PC-3 (cell line): Measurements from ENCODE around the gene CLDN1. TPM values are rescaled to one million over a fixed set of nuclear protein-coding genes. Genes with fewer than 3 reads are reported as not detected.

Experiments
- ATAC-seq: fragments of 200-7000 bp; cut with Tn5 transposase; 2 replicates; pipeline ENCODE4 v1.9.1; 2020; ENCODE audit warnings: mild to moderate bottlenecking, moderate library complexity
- BruUV-seq: library from RNA; stranded (reverse); fragments of 400-500 nt; replicated peaks from 2 replicates; lab custom pipeline; 2021; lab: Mats Ljungman, UMichigan
- CTCF ChIA-PET: fragments of 300-600 bp; sonication (Branson Sonifier 250); formaldehyde crosslinking; loops from one replicate; lab custom pipeline; 2022; ENCODE audit warnings: antibody characterized with exemption; lab: Charles Lee
- POLR2A ChIA-PET: fragments of 300-600 bp; sonication (Branson Sonifier 250); formaldehyde crosslinking; loops from one replicate; lab custom pipeline; 2022; ENCODE audit warnings: antibody characterized with exemption; ENCODE audit not compliant: unreplicated experiment; lab: Charles Lee
- DNase-seq: peaks from one replicate; pipeline ENCODE4 v3.0.0-alpha.2; 2015
- H2AFZ ChIP-seq: fragments of 300-600 bp; sonication (generic); 2 replicates; pipeline ENCODE4 v1.6.0; 2016; ENCODE audit warnings: antibody characterized with exemption, low read length
- H3F3A ChIP-seq: fragments of 300-600 bp; sonication (generic); one replicate; pipeline ENCODE4 v1.6.0; 2017; ENCODE audit warnings: antibody characterized with exemption, low read length, control low read depth, mild to moderate bottlenecking; ENCODE audit not compliant: unreplicated experiment
- H3K27ac ChIP-seq: fragments of 300-600 bp; sonication (generic); 2 replicates; pipeline ENCODE4 v1.5.1; 2016; ENCODE audit warnings: mild to moderate bottlenecking, low read length
- H3K27me3 ChIP-seq: fragments of 300-600 bp; sonication (generic); 2 replicates; pipeline ENCODE4 v1.6.1; 2016; ENCODE audit warnings: low read length, mixed read lengths
- H3K36me3 ChIP-seq: fragments of 300-600 bp; sonication (generic); 2 replicates; pipeline ENCODE4 v1.6.1; 2016; ENCODE audit warnings: low read depth, mixed run types, low read length, mixed read lengths
- H3K4me1 ChIP-seq: fragments of 300-600 bp; sonication (generic); 2 replicates; pipeline ENCODE4 v1.5.1; 2016; ENCODE audit warnings: low read length; ENCODE audit not compliant: insufficient read depth
- H3K4me2 ChIP-seq: fragments of 300-600 bp; sonication (generic); 2 replicates; pipeline ENCODE4 v1.6.0; 2016; ENCODE audit warnings: low read length
- H3K4me3 ChIP-seq: fragments of 300-600 bp; sonication (generic); 2 replicates; pipeline ENCODE4 v1.5.1; 2016; ENCODE audit warnings: mild to moderate bottlenecking, low read length, mixed read lengths
- H3K79me2 ChIP-seq: fragments of 300-600 bp; sonication (generic); 2 replicates; pipeline ENCODE4 v1.6.1; 2017; ENCODE audit warnings: low read length, mixed read lengths
- H3K9ac ChIP-seq: fragments of 300-600 bp; sonication (generic); 2 replicates; pipeline ENCODE4 v1.6.0; 2016; ENCODE audit warnings: mild to moderate bottlenecking, low read length
- H3K9me2 ChIP-seq: fragments of 300-600 bp; sonication (generic); replicated peaks from 2 replicates; pipeline ENCODE4 v1.6.1; 2016; ENCODE audit warnings: mixed run types, low read length, mixed read lengths
- H3K9me3 ChIP-seq: fragments of 300-600 bp; sonication (generic); 2 replicates; pipeline ENCODE4 v1.6.1; 2016; ENCODE audit warnings: low read length, mixed read lengths
- H4K20me1 ChIP-seq: fragments of 300-600 bp; sonication (generic); 2 replicates; pipeline ENCODE4 v1.6.1; 2016; ENCODE audit warnings: low read length, mixed read lengths
- EZH2 ChIP-seq: fragments of 300-600 bp; sonication (generic); IDR thresholded peaks from one replicate; pipeline ENCODE4 v1.6.1; 2017; ENCODE audit warnings: antibody characterized with exemption, mild to moderate bottlenecking, low read length; ENCODE audit not compliant: unreplicated experiment
- EZH2phosphoT487 ChIP-seq: fragments of 300-600 bp; sonication (generic); IDR thresholded peaks from 2 replicates; pipeline ENCODE4 v1.6.1; 2018; ENCODE audit warnings: mild to moderate bottlenecking, antibody characterized with exemption, low read length, borderline replicate concordance
- intact Hi-C: fragments of 100-400 bp; cut with micrococcal nuclease; formaldehyde crosslinking; loops from 2 replicates; pipeline ENCODE4 v1.9.0; 2023
- total RNA-seq: library from RNA; depleted of rRNA; stranded (reverse); fragments of >200 nt; gene quantifications from 2 replicates; pipeline ENCODE4 v1.2.3, GENCODE V29; 2014
- TF ChIP-seq, protein P1 (sequence below): fragments of 300-600 bp; sonication (generic); conservative IDR thresholded peaks from 2 replicates; pipeline ENCODE4 v1.5.1; 2017; ENCODE audit warnings: antibody characterized with exemption, low read depth, mild to moderate bottlenecking, low read length

Gene CLDN1
- total RNA-seq, 1 experiment from 2014 or later = 6.8 TPM

DNA sequence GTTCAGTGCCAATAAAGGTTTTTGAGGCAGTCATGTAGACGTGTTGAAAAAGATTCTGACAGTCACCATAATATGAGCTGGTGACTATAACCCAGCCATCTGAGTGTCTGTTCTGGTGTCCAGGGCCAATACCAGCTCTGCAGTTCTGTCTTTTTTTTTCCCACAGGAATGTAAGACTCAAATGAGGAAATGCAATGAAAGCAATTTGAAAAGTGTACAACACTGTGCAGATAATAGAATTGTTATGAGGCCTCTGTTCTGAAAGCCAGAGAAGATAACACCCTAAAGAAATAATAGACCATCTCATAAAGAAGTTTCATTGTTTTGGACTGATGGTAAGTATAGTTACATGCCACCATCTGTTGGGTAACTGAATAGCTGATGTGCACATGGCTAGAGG, 57.1 kb downstream of the CLDN1 start:
- no peak overlapping the region for H2AFZ ChIP-seq
- H3K36me3 ChIP-seq = no peaks in the 10 kb centered on the region
- H3K79me2 ChIP-seq = no peaks in the 10 kb centered on the region
- POLR2A ChIA-PET = no interaction called here
- H3K9ac ChIP-seq = no peak overlapping the region
- H3K4me3 ChIP-seq = no peak overlapping the region
- H3K27me3 ChIP-seq = no peaks in the 10 kb centered on the region
- no peaks in the 10 kb centered on the region for H3K9me3 ChIP-seq
- no peaks in the 10 kb centered on the region for H3F3A ChIP-seq
- no peak for DNase-seq
- H4K20me1 ChIP-seq = no peaks in the 10 kb centered on the region
- TF ChIP-seq EZH2 (no peak), EZH2phosphoT487 (no peak)
- TF ChIP-seq, protein P1, sequence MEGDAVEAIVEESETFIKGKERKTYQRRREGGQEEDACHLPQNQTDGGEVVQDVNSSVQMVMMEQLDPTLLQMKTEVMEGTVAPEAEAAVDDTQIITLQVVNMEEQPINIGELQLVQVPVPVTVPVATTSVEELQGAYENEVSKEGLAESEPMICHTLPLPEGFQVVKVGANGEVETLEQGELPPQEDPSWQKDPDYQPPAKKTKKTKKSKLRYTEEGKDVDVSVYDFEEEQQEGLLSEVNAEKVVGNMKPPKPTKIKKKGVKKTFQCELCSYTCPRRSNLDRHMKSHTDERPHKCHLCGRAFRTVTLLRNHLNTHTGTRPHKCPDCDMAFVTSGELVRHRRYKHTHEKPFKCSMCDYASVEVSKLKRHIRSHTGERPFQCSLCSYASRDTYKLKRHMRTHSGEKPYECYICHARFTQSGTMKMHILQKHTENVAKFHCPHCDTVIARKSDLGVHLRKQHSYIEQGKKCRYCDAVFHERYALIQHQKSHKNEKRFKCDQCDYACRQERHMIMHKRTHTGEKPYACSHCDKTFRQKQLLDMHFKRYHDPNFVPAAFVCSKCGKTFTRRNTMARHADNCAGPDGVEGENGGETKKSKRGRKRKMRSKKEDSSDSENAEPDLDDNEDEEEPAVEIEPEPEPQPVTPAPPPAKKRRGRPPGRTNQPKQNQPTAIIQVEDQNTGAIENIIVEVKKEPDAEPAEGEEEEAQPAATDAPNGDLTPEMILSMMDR = no peak
- ATAC-seq = no peak
- peaks cover 19% of the 10 kb centered on the region for H3K4me1 ChIP-seq
- CTCF ChIA-PET = interaction anchor here (0.6 kb wide), 1 partner anchor 44 kb away, joined by 3 read pairs; no protein-coding TSS in a partner anchor
- intact Hi-C loops = loop anchor here (5.0 kb wide), 1 partner anchor 33 kb away; no protein-coding TSS in a partner anchor
- H3K4me2 ChIP-seq = no peak overlapping the region
- no peaks in the 10 kb centered on the region for H3K9me2 ChIP-seq
- no TSS peak for BruUV-seq
- H3K27ac ChIP-seq = peak overlapping the region; percentile 46

DNA sequence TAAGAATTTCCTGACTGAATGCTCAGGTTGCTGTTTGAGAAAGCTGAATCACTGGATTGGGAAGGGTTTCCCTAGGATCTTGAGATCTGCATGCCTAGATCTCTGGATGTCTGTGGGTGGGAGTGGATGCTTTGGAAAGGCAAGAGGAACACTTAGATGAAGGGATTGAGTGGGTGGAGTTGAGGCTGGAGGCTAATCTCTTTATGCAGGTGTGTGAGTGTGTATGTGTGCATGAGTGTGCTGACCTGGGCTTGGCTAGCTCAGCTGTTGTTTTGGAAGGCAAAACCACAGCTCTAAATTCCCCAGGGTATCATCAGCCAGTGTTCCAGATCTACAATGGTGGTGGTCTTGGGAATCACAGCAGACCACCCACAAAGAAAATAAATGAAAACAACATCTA, 60.5 kb downstream of the CLDN1 start:
- Histone ChIP-seq H3K4me2 (no peak overlapping the region), H3K4me1 (peaks cover 19% of the 10 kb centered on the region), H3K4me3 (no peak overlapping the region), H3F3A (no peaks in the 10 kb centered on the region), H3K9ac (no peak overlapping the region), H4K20me1 (no peaks in the 10 kb centered on the region), H3K9me2 (no peaks in the 10 kb centered on the region), H3K27me3 (no peaks in the 10 kb centered on the region), H3K79me2 (no peaks in the 10 kb centered on the region), H3K27ac (no peak overlapping the region), H2AFZ (no peak overlapping the region), H3K9me3 (no peaks in the 10 kb centered on the region), H3K36me3 (no peaks in the 10 kb centered on the region)
- ATAC-seq = no peak
- ChIA-PET POLR2A (no interaction called here), CTCF (no interaction called here)
- intact Hi-C loops = no loop called here
- DNase-seq = no peak
- no TSS peak for BruUV-seq
- TF ChIP-seq, protein P1 = no peak
- TF ChIP-seq EZH2 (no peak), EZH2phosphoT487 (no peak)

GRCh38 chr3:190261015-190261414, 61.2 kb downstream of the CLDN1 start:
- no peak overlapping the region for H3K4me3 ChIP-seq
- ATAC-seq = no peak
- BruUV-seq = no TSS peak
- intact Hi-C loops = no loop called here
- no peak overlapping the region for H3K27ac ChIP-seq
- H4K20me1 ChIP-seq = no peaks in the 10 kb centered on the region
- no peak overlapping the region for H2AFZ ChIP-seq
- no peaks in the 10 kb centered on the region for H3K79me2 ChIP-seq
- TF ChIP-seq, protein P1 = no peak
- no peak for TF ChIP-seq EZH2
- TF ChIP-seq EZH2phosphoT487 = no peak
- H3K36me3 ChIP-seq = no peaks in the 10 kb centered on the region
- peaks cover 11% of the 10 kb centered on the region for H3K4me1 ChIP-seq
- no peaks in the 10 kb centered on the region for H3K9me3 ChIP-seq
- H3K9ac ChIP-seq = no peak overlapping the region
- H3K27me3 ChIP-seq = no peaks in the 10 kb centered on the region
- no peak for DNase-seq
- no peak overlapping the region for H3K4me2 ChIP-seq
- POLR2A ChIA-PET = no interaction called here
- CTCF ChIA-PET = no interaction called here
- H3K9me2 ChIP-seq = no peaks in the 10 kb centered on the region
- H3F3A ChIP-seq = no peaks in the 10 kb centered on the region
